Upper lobe of left lung (tissue), 6 donors: ENCODE measurements around the gene FNDC8. TPM values are rescaled to one million over a fixed set of nuclear protein-coding genes. Genes with fewer than 3 reads are reported as not detected.
"Not testable (repeated sequence)": the region's sequence is repeated elsewhere in the genome, so short reads cannot be mapped to it uniquely, and the experiment has no call there.

Source experiments
- ATAC-seq, 2 donors: fragments of 200-7000 bp; cut with Tn5 transposase; one replicate each; pipeline ENCODE4 v1.9.1; 2022; ENCODE audit warnings: mild to moderate bottlenecking in 2 of 2, moderate library complexity in 2 of 2; ENCODE audit not compliant: low FRiP score in 2 of 2
- DNase-seq, 2 donors: peaks; one replicate each; pipeline ENCODE4 v3.0.0-alpha.2; 2019 to 2020
- H3K27ac ChIP-seq, 4 donors: fragments of 200-600 bp; sonication (generic); one replicate each; pipeline ENCODE4 v1.5.1; 2016 to 2019
- H3K27me3 ChIP-seq, 4 donors: fragments of 200-600 bp; sonication (generic); one replicate each; pipeline ENCODE4 v1.5.1; 2017 to 2019
- H3K36me3 ChIP-seq, 4 donors: fragments of 200-600 bp; sonication (generic); one replicate each; pipeline ENCODE4 v1.5.1; 2016 to 2019
- H3K4me1 ChIP-seq, 4 donors: fragments of 200-600 bp; sonication (generic); one replicate each; pipeline ENCODE4 v1.5.1; 2018 to 2019
- H3K4me3 ChIP-seq, 4 donors: fragments of 200-600 bp; sonication (generic); one replicate each; pipeline ENCODE4 v1.5.1; 2017 to 2019; ENCODE audit warnings: mild to moderate bottlenecking in 2 of 4, moderate library complexity in 1 of 4
- H3K9me3 ChIP-seq, 4 donors: fragments of 200-600 bp; sonication (generic); one replicate each; pipeline ENCODE4 v1.5.1; 2018 to 2019
- CTCF ChIP-seq, 6 experiments: fragments of 450-650 bp in 4 of 6; fragments of 200-600 bp in 2 of 6; sonication (generic) in 2 of 6; IDR thresholded peaks; one replicate each; pipeline ENCODE4 v1.5.1; 2016 to 2019; ENCODE audit warnings: antibody characterized with exemption in 6 of 6
- EP300 ChIP-seq, 4 donors: sonication (generic); formaldehyde crosslinking; IDR thresholded peaks; one replicate each; pipeline ENCODE4 v1.5.1; 2017; ENCODE audit warnings: antibody characterized with exemption in 4 of 4, control low read depth in 2 of 4
- POLR2A ChIP-seq, 4 donors: fragments of 450-650 bp; IDR thresholded peaks; one replicate each; pipeline ENCODE4 v1.5.1; 2016 to 2017; ENCODE audit warnings: antibody characterized with exemption in 4 of 4, mild to moderate bottlenecking in 2 of 4
- POLR2AphosphoS5 ChIP-seq, 2 donors: sonication (generic); formaldehyde crosslinking; IDR thresholded peaks; one replicate each; pipeline ENCODE4 v1.5.1; 2017; ENCODE audit warnings: antibody characterized with exemption in 2 of 2
- WGBS, 2 donors: methylation state at CpG; one replicate each; pipeline ENCODE4 v1.1.5; 2017 to 2018; 5-methylcytosine and 5-hydroxymethylcytosine counted together
- total RNA-seq, 6 donors: library from RNA; depleted of rRNA in 4 of 6; stranded (reverse); fragments of >200 nt in 4 of 6; gene quantifications; one replicate each; pipeline versions ENCODE4 v1.1.0 to v1.2.1, GENCODE V29; 2016 to 2021
- donor health status: DM: no; HTN: no; CAD: no; lungs with moderate emphysema.
- donor health status: DM: no; HTN: yes; CAD: no; lungs with severe emphysema.

The FNDC8 gene
- total RNA-seq, 6 donors from 2014 or later = not detected

- no peaks in the 10 kb centered on the region for H3K27me3 ChIP-seq
- no peaks in the 10 kb centered on the region for H3K9me3 ChIP-seq
- TF ChIP-seq EP300 (IDR thresholded peaks at IDR 0.05) (no peak), POLR2A (IDR thresholded peaks at IDR 0.05) (no peak), CTCF (IDR thresholded peaks at IDR 0.05) (no peak), POLR2AphosphoS5 (IDR thresholded peaks at IDR 0.05) (no peak)
- WGBS, 2 donors = 74 to 82% methylated on average over 3 of the region's 3 CpGs
- DNase-seq (no peak), ATAC-seq (no peak)
- no peak overlapping the region for H3K27ac ChIP-seq
- H3K36me3 ChIP-seq = peaks cover 13 to 51% (median 29%) of the 10 kb centered on the region in 4 donors
- no peaks in the 10 kb centered on the region for H3K4me1 ChIP-seq
- no peak overlapping the region for H3K4me3 ChIP-seq
These were observed 21.5 kb upstream of the FNDC8 start for GRCh38 chr17:35099908-35100307.

- Histone ChIP-seq H3K36me3 (peaks cover 17 to 60% (median 35%) of the 10 kb centered on the region in 4 donors), H3K9me3 (no peaks in the 10 kb centered on the region), H3K4me3 (no peak overlapping the region), H3K27me3 (no peaks in the 10 kb centered on the region), H3K4me1 (no peaks in the 10 kb centered on the region), H3K27ac (no peak overlapping the region)
- WGBS, 2 donors = 93 to 97% methylated on average over 14 of the region's 14 CpGs
- ATAC-seq (no peak), DNase-seq (peak in 1 of 2 donors; percentile 58)
- no peak for TF ChIP-seq CTCF (IDR thresholded peaks at IDR 0.05)
- TF ChIP-seq POLR2AphosphoS5 (IDR thresholded peaks at IDR 0.05) = no peak
- no peak for TF ChIP-seq EP300 (IDR thresholded peaks at IDR 0.05)
- no peak for TF ChIP-seq POLR2A (IDR thresholded peaks at IDR 0.05)
These were observed 20.4 kb upstream of the FNDC8 start for GRCh38 chr17:35101036-35101435.

- WGBS, 2 donors = 90 to 94% methylated on average over 2 of the region's 2 CpGs
- TF ChIP-seq CTCF (IDR thresholded peaks at IDR 0.05) = no peak
- no peak for TF ChIP-seq POLR2AphosphoS5 (IDR thresholded peaks at IDR 0.05)
- TF ChIP-seq POLR2A (IDR thresholded peaks at IDR 0.05) = no peak
- TF ChIP-seq EP300 (IDR thresholded peaks at IDR 0.05) = no peak
- no peaks in the 10 kb centered on the region for H3K9me3 ChIP-seq
- DNase-seq (no peak), ATAC-seq (no peak)
- H3K36me3 ChIP-seq = peaks cover 17 to 67% (median 38%) of the 10 kb centered on the region in 4 donors
- no peaks in the 10 kb centered on the region for H3K27me3 ChIP-seq
- no peak overlapping the region for H3K27ac ChIP-seq
- no peaks in the 10 kb centered on the region for H3K4me1 ChIP-seq
- no peak overlapping the region for H3K4me3 ChIP-seq
These were observed 19.7 kb upstream of the FNDC8 start for GRCh38 chr17:35101725-35102124.

- 87 to 92% methylated on average over 5 of the region's 5 CpGs for WGBS, 2 donors
- Histone ChIP-seq H3K9me3 (no peaks in the 10 kb centered on the region), H3K27me3 (no peaks in the 10 kb centered on the region), H3K4me1 (no peaks in the 10 kb centered on the region), H3K4me3 (no peak overlapping the region), H3K27ac (no peak overlapping the region), H3K36me3 (peaks cover 17 to 64% (median 40%) of the 10 kb centered on the region in 4 donors)
- DNase-seq = no peak
- no peak for ATAC-seq
- TF ChIP-seq CTCF (IDR thresholded peaks at IDR 0.05) = no peak
- TF ChIP-seq EP300 (IDR thresholded peaks at IDR 0.05) = no peak
- no peak for TF ChIP-seq POLR2A (IDR thresholded peaks at IDR 0.05)
- no peak for TF ChIP-seq POLR2AphosphoS5 (IDR thresholded peaks at IDR 0.05)
These were observed 18.1 kb upstream of the FNDC8 start for GRCh38 chr17:35103271-35103670.

- no peak for TF ChIP-seq CTCF (IDR thresholded peaks at IDR 0.05)
- no peak for TF ChIP-seq POLR2AphosphoS5 (IDR thresholded peaks at IDR 0.05)
- no peak for TF ChIP-seq EP300 (IDR thresholded peaks at IDR 0.05)
- no peak for TF ChIP-seq POLR2A (IDR thresholded peaks at IDR 0.05)
- no peak overlapping the region for H3K27ac ChIP-seq
- ATAC-seq (no peak), DNase-seq (no peak)
- peaks cover 16 to 54% (median 33%) of the 10 kb centered on the region in 4 donors for H3K36me3 ChIP-seq
- no peaks in the 10 kb centered on the region for H3K9me3 ChIP-seq
- H3K4me1 ChIP-seq = no peaks in the 10 kb centered on the region
- H3K4me3 ChIP-seq = no peak overlapping the region
- H3K27me3 ChIP-seq = no peaks in the 10 kb centered on the region
- 93 to 100% methylated on average over 5 of the region's 5 CpGs for WGBS, 2 donors
These were observed 16.5 kb upstream of the FNDC8 start for GRCh38 chr17:35104844-35105450.

- not testable (repeated sequence) for H3K36me3 ChIP-seq, H3K27me3 ChIP-seq, H3K4me1 ChIP-seq, H3K27ac ChIP-seq, H3K9me3 ChIP-seq, DNase-seq, H3K4me3 ChIP-seq, ATAC-seq
- WGBS, 2 donors = 95 to 98% methylated on average over 17 of the region's 17 CpGs
These were observed 10.6 kb upstream of the FNDC8 start for GRCh38 chr17:35110791-35111190.
